PFSK-1 (cell line): ENCODE measurements around the gene FKBP5.

Source experiments
- FOXP2 ChIP-seq: optimal IDR thresholded peaks from 2 replicates; pipeline ENCODE3; 2011; ENCODE audit warnings: borderline replicate concordance, control low read depth, inconsistent platforms; ENCODE audit not compliant: insufficient read depth; ENCODE audit errors: extremely low read length, extremely low read depth
- POLR2AphosphoS5 ChIP-seq: IDR thresholded peaks from 2 replicates; pipeline ENCODE4 v1.6.1; 2012; ENCODE audit warnings: low read depth, mild to moderate bottlenecking, control low read depth, low read length, moderate library complexity
- REST ChIP-seq, 2 experiments: IDR thresholded peaks; 2 replicates each; pipeline versions ENCODE4 v1.6.1 to v1.8.0; 2011 to 2012; ENCODE audit warnings: low read depth in 2 of 2, low read length in 2 of 2, control low read depth in 1 of 2, inconsistent platforms in 1 of 2, mild to moderate bottlenecking in 1 of 2, moderate library complexity in 1 of 2; ENCODE audit not compliant: insufficient read depth in 1 of 2
- SIN3A ChIP-seq: IDR thresholded peaks from 2 replicates; pipeline ENCODE4 v1.6.1; 2012; ENCODE audit warnings: mild to moderate bottlenecking, low read length, moderate library complexity, borderline replicate concordance; ENCODE audit not compliant: insufficient read depth
- TAF1 ChIP-seq: IDR thresholded peaks from 2 replicates; pipeline ENCODE4 v1.6.1; 2012; ENCODE audit warnings: low read length, control low read depth, borderline replicate concordance; ENCODE audit not compliant: insufficient read depth

FKBP5 gene

DNA sequence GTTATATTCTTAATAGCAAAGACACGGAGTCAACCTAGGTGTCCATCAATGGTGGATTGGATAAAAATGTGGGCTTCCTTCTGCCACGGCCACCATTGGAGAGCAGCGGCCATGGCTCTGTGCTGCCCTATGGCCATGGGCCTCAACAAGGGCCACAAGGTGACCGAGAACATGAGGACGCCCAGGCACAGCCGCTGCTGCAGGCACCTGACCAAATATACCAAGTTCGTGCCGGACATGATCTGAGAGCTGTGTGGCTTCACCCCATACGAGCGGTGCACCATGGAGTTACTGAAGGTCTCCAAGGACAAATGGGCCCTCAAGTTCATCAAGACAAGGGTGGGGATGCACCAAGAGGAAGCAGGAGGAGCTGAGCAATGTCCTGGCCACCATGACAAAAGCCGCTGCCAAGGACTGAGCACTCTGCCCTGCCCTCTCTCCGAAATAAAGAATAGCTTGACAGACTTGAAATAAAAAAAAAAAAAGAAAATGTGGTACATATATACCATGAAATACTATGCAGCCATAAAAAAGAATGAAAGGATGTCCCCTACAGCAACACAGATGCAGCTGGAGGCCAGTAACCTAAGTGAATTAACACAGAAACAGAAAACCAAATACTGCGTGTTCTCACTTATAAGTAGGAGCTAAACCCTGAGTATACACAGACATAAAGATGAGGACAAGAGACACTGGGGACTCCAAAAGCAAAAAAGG is 81.0 kb downstream of the FKBP5 start:
- no peak for TF ChIP-seq FOXP2

DNA sequence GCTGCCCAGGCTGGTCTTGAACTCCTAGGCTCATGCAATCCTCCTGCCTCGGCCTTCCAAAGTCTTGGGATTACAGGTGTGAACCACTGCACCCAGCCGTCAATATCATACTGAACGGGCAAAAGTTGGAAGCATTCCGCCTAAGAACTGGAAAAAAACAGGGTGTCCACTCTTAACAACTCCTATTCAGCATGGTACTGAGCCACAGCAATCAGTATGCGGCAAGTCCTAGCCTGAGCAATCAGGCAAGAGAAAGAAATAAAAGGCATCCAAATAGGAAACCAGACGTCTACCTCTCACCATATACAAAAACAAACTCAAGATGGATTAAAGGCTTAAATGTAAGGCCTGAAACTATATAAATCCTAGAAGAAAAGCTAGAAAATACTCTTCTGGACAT is 83.1 kb downstream of the FKBP5 start:
- TF ChIP-seq REST (IDR thresholded peaks at IDR 0.05; ENCODE audit: insufficient read depth in 1 of 2, low read depth in 2 of 2, low read length in 2 of 2) (no peak), FOXP2 (no peak)

GRCh38 chr6:35603326-35604202 is 85.2 kb downstream of the FKBP5 start:
- TF ChIP-seq SIN3A = no peak
- TF ChIP-seq FOXP2 = no peak
- TF ChIP-seq TAF1 = no peak
- TF ChIP-seq POLR2AphosphoS5 = no peak
- TF ChIP-seq REST (IDR thresholded peaks at IDR 0.05; ENCODE audit: insufficient read depth in 1 of 2, low read depth in 2 of 2, low read length in 2 of 2) = no peak

DNA sequence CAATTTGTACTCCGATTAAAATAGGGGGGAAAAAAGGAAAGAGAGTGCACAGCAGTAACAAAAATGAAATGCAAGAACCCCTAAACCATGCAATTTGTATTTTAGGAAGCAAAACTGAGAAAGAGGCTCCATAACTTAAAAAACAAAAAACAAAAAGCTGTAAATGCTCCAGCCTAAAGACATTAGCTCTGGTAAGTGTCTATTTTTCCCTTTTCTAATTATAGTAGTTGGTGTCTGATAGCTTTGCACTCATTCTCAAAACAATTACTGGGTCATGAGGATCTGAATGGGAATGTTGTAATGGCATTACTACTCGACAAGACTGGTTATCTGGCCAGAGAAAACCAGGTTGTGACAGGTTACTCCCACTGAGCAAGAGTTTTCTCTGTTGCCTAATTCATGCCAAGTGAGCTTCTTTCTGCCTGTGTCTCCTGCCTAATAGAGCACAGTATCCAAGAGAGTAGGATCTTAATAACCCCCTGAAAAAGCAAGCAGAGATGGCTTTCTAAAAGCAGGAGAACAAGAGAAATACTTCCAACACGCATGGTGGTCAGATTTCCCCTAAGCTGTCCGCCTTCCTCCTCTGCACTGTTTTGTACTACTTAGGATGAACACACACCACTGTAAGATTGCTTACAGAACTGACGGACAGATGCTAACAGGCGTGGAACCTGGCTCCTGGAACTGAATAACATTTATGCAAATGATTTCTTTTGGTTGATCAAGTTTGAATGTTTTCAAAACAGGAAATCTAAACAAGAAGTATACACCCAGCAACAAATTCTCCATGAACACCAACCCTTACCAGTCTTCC is 86.4 kb downstream of the FKBP5 start:
- TF ChIP-seq TAF1 = no peak
- TF ChIP-seq FOXP2 = peak; percentile 22
- TF ChIP-seq SIN3A = 0 out of 2 replicates have a peak, but pooled peaks have one; percentile 31
- TF ChIP-seq REST (IDR thresholded peaks at IDR 0.05; ENCODE audit: insufficient read depth in 1 of 2, low read depth in 2 of 2, low read length in 2 of 2) = 0 out of 4 replicates have a peak, but pooled peaks of 1 of the 2 experiments have one; percentile 3
- TF ChIP-seq POLR2AphosphoS5 = no peak

DNA sequence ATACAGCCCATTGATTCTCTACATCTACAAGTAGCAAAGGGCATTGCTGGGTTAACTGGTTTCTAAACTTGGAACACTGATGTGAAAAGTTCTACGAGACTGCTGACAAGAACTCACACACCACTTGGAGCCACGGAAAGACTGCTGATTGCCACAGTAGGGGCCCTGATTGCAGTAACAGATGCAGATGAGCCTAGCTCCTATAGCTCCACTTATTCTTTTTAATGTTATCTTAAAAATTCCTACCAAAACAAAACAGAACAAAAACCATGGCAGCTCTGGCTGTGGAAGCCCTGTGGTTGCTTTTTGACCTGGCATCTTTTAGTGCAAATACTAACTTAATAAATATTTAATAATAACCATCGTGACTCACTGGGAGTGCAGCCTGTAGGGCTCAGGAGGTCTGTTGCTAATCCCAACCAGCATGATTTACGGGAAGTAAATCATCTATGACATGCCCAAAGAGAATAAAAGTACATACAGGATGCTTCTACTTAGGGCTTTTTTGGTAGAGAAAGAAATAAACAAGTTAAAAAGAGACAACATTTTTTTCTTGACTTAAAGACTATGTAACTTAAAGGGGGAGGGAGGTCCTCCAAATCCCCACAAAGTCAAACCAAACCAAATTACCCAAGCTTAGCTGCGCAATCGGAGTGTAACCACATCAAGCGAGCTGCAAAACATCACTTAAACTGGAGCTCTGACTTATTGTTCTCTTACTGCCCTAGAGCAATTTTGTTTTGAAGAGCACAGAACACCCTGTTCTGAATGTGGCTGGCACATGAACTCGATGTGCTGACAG is 87.2 kb downstream of the FKBP5 start:
- TF ChIP-seq SIN3A (peak; percentile 17; the same call in 1 of the 2 replicates), REST (IDR thresholded peaks at IDR 0.05; ENCODE audit: insufficient read depth in 1 of 2, low read depth in 2 of 2, low read length in 2 of 2) (0 out of 4 replicates have a peak, but pooled peaks of 1 of the 2 experiments have one; percentile 3), TAF1 (peak; percentile 14; the same call in 1 of the 2 replicates), FOXP2 (no peak), POLR2AphosphoS5 (no peak; the same call in 1 of the 2 replicates)
